NCI-H2107 (cell line): ENCODE results near the gene SF3B6.
"Not testable (repeated sequence)": the region's sequence is repeated elsewhere in the genome, so short reads cannot be mapped to it uniquely, and the experiment has no call there.

Experiments
- DNase-seq: peaks from one replicate; lab custom pipeline; 2025; lab: John Stamatoyannopoulos, UW

The SF3B6 gene

GRCh38 chr2:24075915-24076848, at the start of gene SF3B6:
TSS of gene SF3B6 (minus strand) at chr2:24076326. CDS start at chr2:24076229, 97 bp downstream.
- peak; percentile 98 for DNase-seq

- no peak for DNase-seq
Measured at GRCh38 chr2:24123922-24124580, 47.9 kb upstream of the SF3B6 start.

GRCh38 chr2:24123195-24123921, 47.2 kb upstream of the SF3B6 start, which contains the start of the genes FAM228B and PFN4:
TSS of gene FAM228B (plus strand) at chr2:24123469. CDS start at chr2:24124362, 893 bp downstream.
TSS of gene PFN4 (minus strand) at chr2:24123334. CDS start at chr2:24122535, 799 bp downstream.
- DNase-seq, result peak; percentile 72

- DNase-seq, result peak; percentile 16
Measured at GRCh38 chr2:24122366-24123194, 46.5 kb upstream of the SF3B6 start.

GRCh38 chr2:24121469-24121868, 45.3 kb upstream of the SF3B6 start:
- no peak for DNase-seq

- no peak for DNase-seq
Measured at GRCh38 chr2:24121066-24121465, 44.9 kb upstream of the SF3B6 start.

- no peak for DNase-seq
Measured at GRCh38 chr2:24117902-24118301, 41.8 kb upstream of the SF3B6 start.

GRCh38 chr2:24115057-24115456, 38.9 kb upstream of the SF3B6 start:
- no peak for DNase-seq

- DNase-seq, result no peak
Measured at GRCh38 chr2:24111407-24111901, 35.3 kb upstream of the SF3B6 start.

- DNase-seq, result no peak
Measured at GRCh38 chr2:24110660-24111303, 34.7 kb upstream of the SF3B6 start.

GRCh38 chr2:24109431-24109830, 33.3 kb upstream of the SF3B6 start:
- not testable (repeated sequence) for DNase-seq

GRCh38 chr2:24107336-24107735, 31.2 kb upstream of the SF3B6 start:
- no peak for DNase-seq

GRCh38 chr2:24106786-24107185, 30.7 kb upstream of the SF3B6 start:
- DNase-seq, result no peak

GRCh38 chr2:24105816-24106215, 29.7 kb upstream of the SF3B6 start:
- no peak for DNase-seq

GRCh38 chr2:24104906-24105305, 28.8 kb upstream of the SF3B6 start:
- DNase-seq, result no peak

GRCh38 chr2:24104110-24104650, 28.1 kb upstream of the SF3B6 start:
- no peak for DNase-seq

GRCh38 chr2:24102677-24103076, 26.6 kb upstream of the SF3B6 start:
- DNase-seq, result no peak

- no peak for DNase-seq
Measured at GRCh38 chr2:24101992-24102391, 25.9 kb upstream of the SF3B6 start.

- not testable (repeated sequence) for DNase-seq
Measured at GRCh38 chr2:24100732-24101131, 24.6 kb upstream of the SF3B6 start.

GRCh38 chr2:24095171-24095677, 19.1 kb upstream of the SF3B6 start:
- not testable (repeated sequence) for DNase-seq
